Right lobe of liver (tissue), 6 donors: Measurements from ENCODE around the gene RALGAPA2. TPM values are rescaled to one million over a fixed set of nuclear protein-coding genes. Genes with fewer than 3 reads are reported as not detected.

Source experiments
- ATAC-seq, 4 donors: fragments of 200-7000 bp; cut with Tn5 transposase; one replicate each; pipeline ENCODE4 v1.9.1; 2020; ENCODE audit warnings: mild to moderate bottlenecking in 4 of 4, moderate library complexity in 4 of 4
- DNase-seq, 3 donors: peaks; one replicate each; pipeline ENCODE4 v3.0.0-alpha.2; 2020
- H3K27ac ChIP-seq, 3 donors: fragments of 200-600 bp; one replicate each; pipeline ENCODE4 v1.8.0; 2022
- H3K27me3 ChIP-seq, 2 donors: fragments of 200-600 bp; one replicate each; pipeline ENCODE4 v1.8.0; 2022
- H3K36me3 ChIP-seq, 4 donors: fragments of 200-600 bp; sonication (generic) in 1 of 4; one replicate each; pipeline versions ENCODE4 v1.5.1 to v1.8.0; 2017 to 2022; ENCODE audit warnings: control low read depth in 1 of 4
- H3K4me1 ChIP-seq, 4 donors: fragments of 200-600 bp; sonication (generic) in 1 of 4; one replicate each; pipeline versions ENCODE4 v1.5.1 to v1.8.0; 2017 to 2022; ENCODE audit warnings: control low read depth in 1 of 4
- H3K4me3 ChIP-seq, 3 donors: fragments of 200-600 bp; one replicate each; pipeline ENCODE4 v1.8.0; 2022
- H3K9me3 ChIP-seq, 4 donors: fragments of 200-600 bp; sonication (generic) in 1 of 4; one replicate each; pipeline versions ENCODE4 v1.5.1 to v1.8.0; 2017 to 2022; ENCODE audit warnings: control low read depth in 1 of 4
- CTCF ChIP-seq, 4 donors: fragments of 200-600 bp in 3 of 4; fragments of 450-650 bp in 1 of 4; IDR thresholded peaks; one replicate each; pipeline versions ENCODE4 v1.5.1 to v1.8.0; 2016 to 2022; ENCODE audit warnings: antibody characterized with exemption in 4 of 4, mild to moderate bottlenecking in 2 of 4
- POLR2A ChIP-seq: fragments of 450-650 bp; IDR thresholded peaks from one replicate; pipeline ENCODE4 v1.6.1; 2017; ENCODE audit warnings: antibody characterized with exemption, mild to moderate bottlenecking
- WGBS: methylation state at CpG from one replicate; pipeline ENCODE4 v1.1.6; 2018; ENCODE audit warnings: low coverage, low lambda C conversion rate; ENCODE audit not compliant: insufficient coverage; ENCODE audit errors: missing lambda C conversion rate; 5-methylcytosine and 5-hydroxymethylcytosine counted together
- intact Hi-C, 2 donors: fragments of 100-400 bp; cut with DNase I; formaldehyde crosslinking; loops; one replicate each; pipeline versions ENCODE4 v1.11.2 to v1.14.1; 2022
- total RNA-seq, 6 experiments: library from RNA; depleted of rRNA in 2 of 6; stranded (reverse); fragments of >200 nt in 2 of 6; fragmentation: NEBNext Ultra II Directional in 3 of 6; extraction: Animal tissue kit (Norgen Biotek cat#: 25700) in 3 of 6; gene quantifications; one replicate each; pipeline versions ENCODE4 v1.1.0 to v1.2.4, GENCODE V29; 2016 to 2023
- donor health status: DM: no; HTN: yes; CAD: no.
- donor health status: DM: no; HTN: no; CAD: no.
- donor health status: DM: no; HTN: no; CAD: no.
- donor health status: DM: no; HTN: yes; CAD: no.
- donor health status: DM: no; HTN: yes; CAD: no.

Gene RALGAPA2
- total RNA-seq, 6 experiments from 2014 or later, result 38.3 to 76.7 (median 62.7) TPM

- Histone ChIP-seq H3K4me3 (no peak overlapping the region), H3K27me3 (no peaks in the 10 kb centered on the region), H3K4me1 (peaks cover 0 to 40% (median 13%) of the 10 kb centered on the region in 4 donors), H3K9me3 (no peaks in the 10 kb centered on the region), H3K27ac (no peak overlapping the region), H3K36me3 (peaks cover 0 to 3% (median 0%) of the 10 kb centered on the region in 4 donors)
- ATAC-seq (no peak), DNase-seq (no peak)
- WGBS, result 73% methylated on average over 10 of the region's 10 CpGs
- TF ChIP-seq CTCF (IDR thresholded peaks at IDR 0.05), result no peak
- no peak for TF ChIP-seq POLR2A
- intact Hi-C loops, result no loop called here
These were observed 28.7 kb downstream of the RALGAPA2 start for GRCh38 chr20:20683481-20684321.

GRCh38 chr20:20683020-20683419 is 29.4 kb downstream of the RALGAPA2 start:
- Histone ChIP-seq H3K9me3 (no peaks in the 10 kb centered on the region), H3K27ac (no peak overlapping the region), H3K4me1 (peaks cover 0 to 40% (median 13%) of the 10 kb centered on the region in 4 donors), H3K36me3 (peaks cover 0 to 7% (median 0%) of the 10 kb centered on the region in 4 donors), H3K27me3 (no peaks in the 10 kb centered on the region), H3K4me3 (no peak overlapping the region)
- no peak for TF ChIP-seq CTCF (IDR thresholded peaks at IDR 0.05)
- no peak for TF ChIP-seq POLR2A
- intact Hi-C loops, result no loop called here
- 68% methylated on average over 9 of the region's 9 CpGs for WGBS
- ATAC-seq (peak; percentile 35 to 52 (median 38)), DNase-seq (no peak)

GRCh38 chr20:20680991-20681508 is 31.4 kb downstream of the RALGAPA2 start:
- H3K9me3 ChIP-seq, result no peaks in the 10 kb centered on the region
- intact Hi-C loops, result no loop called here
- WGBS, result 50% methylated on average over 5 of the region's 7 CpGs
- peaks cover 0 to 7% (median 0%) of the 10 kb centered on the region in 4 donors for H3K36me3 ChIP-seq
- H3K27me3 ChIP-seq, result no peaks in the 10 kb centered on the region
- H3K27ac ChIP-seq, result no peak overlapping the region
- no peak for TF ChIP-seq POLR2A
- TF ChIP-seq CTCF (IDR thresholded peaks at IDR 0.05), result no peak
- no peak overlapping the region for H3K4me3 ChIP-seq
- DNase-seq (no peak), ATAC-seq (peak; percentile 17 to 40 (median 28))
- H3K4me1 ChIP-seq, result peaks cover 0 to 33% (median 13%) of the 10 kb centered on the region in 4 donors

GRCh38 chr20:20679316-20679715 is 33.1 kb downstream of the RALGAPA2 start:
- WGBS, result 95% methylated on average over 3 of the region's 3 CpGs
- DNase-seq (no peak), ATAC-seq (no peak)
- intact Hi-C loops, result no loop called here
- H3K27me3 ChIP-seq, result no peaks in the 10 kb centered on the region
- H3K4me3 ChIP-seq, result no peak overlapping the region
- H3K27ac ChIP-seq, result no peak overlapping the region
- peaks cover 0 to 7% (median 0%) of the 10 kb centered on the region in 4 donors for H3K36me3 ChIP-seq
- H3K4me1 ChIP-seq, result peaks cover 0 to 23% (median 11%) of the 10 kb centered on the region in 4 donors
- no peak for TF ChIP-seq CTCF (IDR thresholded peaks at IDR 0.05)
- no peak for TF ChIP-seq POLR2A
- H3K9me3 ChIP-seq, result no peaks in the 10 kb centered on the region
